ENCODE measurements around the gene SOX14. TPM values are rescaled to one million over a fixed set of nuclear protein-coding genes. Genes with fewer than 3 reads are reported as not detected.

Gene SOX14
- total and polyA plus RNA-seq, 5 donors from 2014 or later, result not detected

GRCh38 chr3:137765310-137766033, 1.4 kb downstream of the SOX14 start:
- Mint-ChIP-seq H3K27me3 (peaks cover 85% of the 10 kb centered on the region), H3K27ac (no peak overlapping the region), H3K4me1 (peaks cover 0 to 8% (median 5%) of the 10 kb centered on the region in 4 donors), H3K9me3 (peaks cover 0 to 5% (median 2%) of the 10 kb centered on the region in 7 donors), H3K36me3 (no peaks in the 10 kb centered on the region), H3K4me3 (no peak overlapping the region)
- no peak overlapping the region for H3K27ac ChIP-seq (ENCODE audit: insufficient read depth, low read length, poor library complexity, severe bottlenecking)
- no peaks in the 10 kb centered on the region for H3K36me3 ChIP-seq (ENCODE audit: control insufficient read depth, insufficient read depth, low read length)
- H3K27me3 ChIP-seq (ENCODE audit: control insufficient read depth, insufficient read depth, low read length), result peaks cover 22% of the 10 kb centered on the region
- DNase-seq (no peak), ATAC-seq (ENCODE audit: low read depth in 2 of 2) (no peak)
- H3K4me1 ChIP-seq (ENCODE audit: control insufficient read depth, insufficient read depth, low read length, poor library complexity, severe bottlenecking), result no peaks in the 10 kb centered on the region
- H3K4me3 ChIP-seq (ENCODE audit: low read depth, low read length), result no peak overlapping the region
- H3K9me3 ChIP-seq (ENCODE audit: control insufficient read depth in 2 of 2, low read length in 2 of 2), result no peaks in the 10 kb centered on the region

GRCh38 chr3:137766041-137766875, 2.1 kb downstream of the SOX14 start:
- peaks cover 0 to 9% (median 4%) of the 10 kb centered on the region in 4 donors for H3K4me1 Mint-ChIP-seq
- no peak for ATAC-seq (ENCODE audit: low read depth in 2 of 2)
- H3K4me3 Mint-ChIP-seq, result no peak overlapping the region
- H3K4me1 ChIP-seq (ENCODE audit: control insufficient read depth, insufficient read depth, low read length, poor library complexity, severe bottlenecking), result no peaks in the 10 kb centered on the region
- no peaks in the 10 kb centered on the region for H3K9me3 ChIP-seq (ENCODE audit: control insufficient read depth in 2 of 2, low read length in 2 of 2)
- H3K27me3 Mint-ChIP-seq, result peaks cover 83% of the 10 kb centered on the region
- peaks cover 22% of the 10 kb centered on the region for H3K27me3 ChIP-seq (ENCODE audit: control insufficient read depth, insufficient read depth, low read length)
- no peak overlapping the region for H3K4me3 ChIP-seq (ENCODE audit: low read depth, low read length)
- DNase-seq, result no peak
- no peak overlapping the region for H3K27ac ChIP-seq (ENCODE audit: insufficient read depth, low read length, poor library complexity, severe bottlenecking)
- H3K9me3 Mint-ChIP-seq, result peaks cover 0 to 5% (median 0%) of the 10 kb centered on the region in 7 donors
- no peaks in the 10 kb centered on the region for H3K36me3 Mint-ChIP-seq
- H3K27ac Mint-ChIP-seq, result no peak overlapping the region
- H3K36me3 ChIP-seq (ENCODE audit: control insufficient read depth, insufficient read depth, low read length), result no peaks in the 10 kb centered on the region

- Histone ChIP-seq H3K4me1 (ENCODE audit: control insufficient read depth, insufficient read depth, low read length, poor library complexity, severe bottlenecking) (no peaks in the 10 kb centered on the region), H3K36me3 (ENCODE audit: control insufficient read depth, insufficient read depth, low read length) (no peaks in the 10 kb centered on the region), H3K27me3 (ENCODE audit: control insufficient read depth, insufficient read depth, low read length) (peaks cover 23% of the 10 kb centered on the region), H3K9me3 (ENCODE audit: control insufficient read depth in 2 of 2, low read length in 2 of 2) (no peaks in the 10 kb centered on the region), H3K27ac (ENCODE audit: insufficient read depth, low read length, poor library complexity, severe bottlenecking) (no peak overlapping the region), H3K4me3 (ENCODE audit: low read depth, low read length) (no peak overlapping the region)
- Mint-ChIP-seq H3K27me3 (peaks cover 88% of the 10 kb centered on the region), H3K36me3 (no peaks in the 10 kb centered on the region), H3K4me3 (no peak overlapping the region), H3K9me3 (peaks cover 0 to 5% (median 2%) of the 10 kb centered on the region in 7 donors), H3K27ac (no peak overlapping the region), H3K4me1 (peaks cover 0 to 15% (median 4%) of the 10 kb centered on the region in 4 donors)
- DNase-seq (no peak), ATAC-seq (ENCODE audit: low read depth in 2 of 2) (no peak)
These were observed 2.9 kb downstream of the SOX14 start for GRCh38 chr3:137766876-137767537.

- no peak for ATAC-seq (ENCODE audit: low read depth in 2 of 2)
- Histone ChIP-seq H3K27me3 (ENCODE audit: control insufficient read depth, insufficient read depth, low read length) (peaks cover 29% of the 10 kb centered on the region), H3K9me3 (ENCODE audit: control insufficient read depth in 2 of 2, low read length in 2 of 2) (no peaks in the 10 kb centered on the region)
These were observed 3.6 kb downstream of the SOX14 start for GRCh38 chr3:137767538-137768360.

GRCh38 chr3:137768361-137769321, 4.5 kb downstream of the SOX14 start:
- H3K36me3 ChIP-seq (ENCODE audit: control insufficient read depth, insufficient read depth, low read length), result no peaks in the 10 kb centered on the region
- peak overlapping the region in 1 of 4 donors; percentile 32 for H3K4me3 Mint-ChIP-seq
- no peaks in the 10 kb centered on the region for H3K9me3 ChIP-seq (ENCODE audit: control insufficient read depth in 2 of 2, low read length in 2 of 2)

More at GRCh38 chr3:137767538-137768360, 3.6 kb downstream of the SOX14 start:
- Histone ChIP-seq H3K27ac (ENCODE audit: insufficient read depth, low read length, poor library complexity, severe bottlenecking) (no peak overlapping the region), H3K4me1 (ENCODE audit: control insufficient read depth, insufficient read depth, low read length, poor library complexity, severe bottlenecking) (no peaks in the 10 kb centered on the region), H3K4me3 (ENCODE audit: low read depth, low read length) (no peak overlapping the region), H3K36me3 (ENCODE audit: control insufficient read depth, insufficient read depth, low read length) (no peaks in the 10 kb centered on the region)
- peaks cover 0 to 15% (median 6%) of the 10 kb centered on the region in 4 donors for H3K4me1 Mint-ChIP-seq
- H3K27ac Mint-ChIP-seq, result no peak overlapping the region
- no peak for DNase-seq
- peaks cover 91% of the 10 kb centered on the region for H3K27me3 Mint-ChIP-seq
- H3K36me3 Mint-ChIP-seq, result no peaks in the 10 kb centered on the region
- H3K9me3 Mint-ChIP-seq, result peaks cover 0 to 5% (median 2%) of the 10 kb centered on the region in 7 donors
- H3K4me3 Mint-ChIP-seq, result no peak overlapping the region

GRCh38 chr3:137769322-137770065, 5.4 kb downstream of the SOX14 start:
- Histone ChIP-seq H3K4me3 (ENCODE audit: low read depth, low read length) (no peak overlapping the region), H3K4me1 (ENCODE audit: control insufficient read depth, insufficient read depth, low read length, poor library complexity, severe bottlenecking) (no peaks in the 10 kb centered on the region), H3K36me3 (ENCODE audit: control insufficient read depth, insufficient read depth, low read length) (no peaks in the 10 kb centered on the region), H3K9me3 (ENCODE audit: control insufficient read depth in 2 of 2, low read length in 2 of 2) (no peaks in the 10 kb centered on the region), H3K27me3 (ENCODE audit: control insufficient read depth, insufficient read depth, low read length) (peaks cover 41% of the 10 kb centered on the region), H3K27ac (ENCODE audit: insufficient read depth, low read length, poor library complexity, severe bottlenecking) (no peak overlapping the region)
- Mint-ChIP-seq H3K9me3 (peaks cover 0 to 6% (median 2%) of the 10 kb centered on the region in 7 donors), H3K27me3 (peaks cover 92% of the 10 kb centered on the region), H3K36me3 (no peaks in the 10 kb centered on the region), H3K4me3 (no peak overlapping the region), H3K27ac (no peak overlapping the region), H3K4me1 (peaks cover 0 to 15% (median 6%) of the 10 kb centered on the region in 4 donors)
- DNase-seq, result no peak
- ATAC-seq (ENCODE audit: low read depth in 2 of 2), result no peak

More at GRCh38 chr3:137768361-137769321, 4.5 kb downstream of the SOX14 start:
- Mint-ChIP-seq H3K27me3 (peaks cover 90% of the 10 kb centered on the region), H3K4me1 (peaks cover 0 to 15% (median 6%) of the 10 kb centered on the region in 4 donors), H3K9me3 (peaks cover 0 to 5% (median 2%) of the 10 kb centered on the region in 7 donors), H3K27ac (no peak overlapping the region), H3K36me3 (no peaks in the 10 kb centered on the region)
- Histone ChIP-seq H3K27ac (ENCODE audit: insufficient read depth, low read length, poor library complexity, severe bottlenecking) (no peak overlapping the region), H3K27me3 (ENCODE audit: control insufficient read depth, insufficient read depth, low read length) (peaks cover 36% of the 10 kb centered on the region), H3K4me3 (ENCODE audit: low read depth, low read length) (no peak overlapping the region), H3K4me1 (ENCODE audit: control insufficient read depth, insufficient read depth, low read length, poor library complexity, severe bottlenecking) (no peaks in the 10 kb centered on the region)
- no peak for ATAC-seq (ENCODE audit: low read depth in 2 of 2)
- no peak for DNase-seq
